Measurements from ENCODE around the gene ANTXR1. TPM values are rescaled to one million over a fixed set of nuclear protein-coding genes. Genes with fewer than 3 reads are reported as not detected.

The ANTXR1 gene
- total RNA-seq, 1 donor: 206 TPM

DNA sequence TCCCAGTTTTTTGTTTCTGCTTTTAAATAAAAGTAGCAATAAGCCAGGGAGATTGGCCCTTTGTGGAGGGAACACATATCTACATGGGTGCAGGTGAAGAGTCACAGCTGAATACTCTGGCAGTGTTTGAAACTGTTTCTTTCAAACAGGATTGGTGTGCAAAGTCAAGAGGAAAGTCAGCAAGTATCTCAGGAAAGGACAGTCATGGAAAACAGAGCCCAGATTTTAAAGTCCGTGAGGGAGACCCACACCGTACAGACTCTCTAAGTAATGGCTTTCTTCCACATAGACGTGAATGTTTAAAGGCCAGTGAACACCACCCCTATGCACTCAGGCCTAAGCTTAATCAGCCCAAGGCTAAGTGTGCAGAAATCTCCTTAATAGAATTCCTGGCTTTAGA is 278.7 kb downstream of the ANTXR1 start:
- no peak for DNase-seq (ENCODE audit: low read depth)
- H3K4me3 ChIP-seq (ENCODE audit: low read depth, low read length): no peak overlapping the region
- TF ChIP-seq, protein P1, sequence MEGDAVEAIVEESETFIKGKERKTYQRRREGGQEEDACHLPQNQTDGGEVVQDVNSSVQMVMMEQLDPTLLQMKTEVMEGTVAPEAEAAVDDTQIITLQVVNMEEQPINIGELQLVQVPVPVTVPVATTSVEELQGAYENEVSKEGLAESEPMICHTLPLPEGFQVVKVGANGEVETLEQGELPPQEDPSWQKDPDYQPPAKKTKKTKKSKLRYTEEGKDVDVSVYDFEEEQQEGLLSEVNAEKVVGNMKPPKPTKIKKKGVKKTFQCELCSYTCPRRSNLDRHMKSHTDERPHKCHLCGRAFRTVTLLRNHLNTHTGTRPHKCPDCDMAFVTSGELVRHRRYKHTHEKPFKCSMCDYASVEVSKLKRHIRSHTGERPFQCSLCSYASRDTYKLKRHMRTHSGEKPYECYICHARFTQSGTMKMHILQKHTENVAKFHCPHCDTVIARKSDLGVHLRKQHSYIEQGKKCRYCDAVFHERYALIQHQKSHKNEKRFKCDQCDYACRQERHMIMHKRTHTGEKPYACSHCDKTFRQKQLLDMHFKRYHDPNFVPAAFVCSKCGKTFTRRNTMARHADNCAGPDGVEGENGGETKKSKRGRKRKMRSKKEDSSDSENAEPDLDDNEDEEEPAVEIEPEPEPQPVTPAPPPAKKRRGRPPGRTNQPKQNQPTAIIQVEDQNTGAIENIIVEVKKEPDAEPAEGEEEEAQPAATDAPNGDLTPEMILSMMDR (IDR thresholded peaks at IDR 0.05; ENCODE audit: insufficient read depth, low read depth, low read length): no peak

- no peak overlapping the region for H3K4me3 ChIP-seq (ENCODE audit: low read depth, low read length)
- TF ChIP-seq, protein P1 (IDR thresholded peaks at IDR 0.05; ENCODE audit: insufficient read depth, low read depth, low read length): no peak
- DNase-seq (ENCODE audit: low read depth): no peak
Measured at GRCh38 chr2:69292256-69292655, 279.3 kb downstream of the ANTXR1 start.

DNA sequence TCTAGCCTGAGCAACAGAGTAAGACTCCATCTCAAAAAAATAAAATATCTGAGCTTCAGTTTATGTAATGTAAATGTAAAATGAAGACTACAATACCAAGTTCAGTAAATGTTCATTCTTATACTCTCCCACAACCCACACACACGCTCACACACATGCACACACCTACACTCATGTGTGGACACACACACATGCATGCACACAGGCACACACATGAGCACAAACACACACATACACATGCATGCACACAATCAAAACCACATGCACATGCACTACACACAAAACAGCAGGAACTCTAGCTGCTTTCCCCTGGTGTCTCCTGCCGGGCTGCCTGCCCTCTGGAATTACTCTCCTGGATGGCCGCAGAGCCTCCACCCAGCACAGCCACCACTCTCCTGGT is 283.4 kb downstream of the ANTXR1 start:
- TF ChIP-seq, protein P1 (IDR thresholded peaks at IDR 0.05; ENCODE audit: insufficient read depth, low read depth, low read length): no peak
- no peak for DNase-seq (ENCODE audit: low read depth)
- no peak overlapping the region for H3K4me3 ChIP-seq (ENCODE audit: low read depth, low read length)

- DNase-seq (ENCODE audit: low read depth): no peak
- TF ChIP-seq, protein P1 (IDR thresholded peaks at IDR 0.05; ENCODE audit: insufficient read depth, low read depth, low read length): no peak
- no peak overlapping the region for H3K4me3 ChIP-seq (ENCODE audit: low read depth, low read length)
Measured at GRCh38 chr2:69297216-69297615, 284.2 kb downstream of the ANTXR1 start.

GRCh38 chr2:69298261-69298660 is 285.3 kb downstream of the ANTXR1 start:
- TF ChIP-seq, protein P1 (IDR thresholded peaks at IDR 0.05; ENCODE audit: insufficient read depth, low read depth, low read length): peak; percentile 8
- peak; percentile 92 for DNase-seq (ENCODE audit: low read depth)
- H3K4me3 ChIP-seq (ENCODE audit: low read depth, low read length): no peak overlapping the region

DNA sequence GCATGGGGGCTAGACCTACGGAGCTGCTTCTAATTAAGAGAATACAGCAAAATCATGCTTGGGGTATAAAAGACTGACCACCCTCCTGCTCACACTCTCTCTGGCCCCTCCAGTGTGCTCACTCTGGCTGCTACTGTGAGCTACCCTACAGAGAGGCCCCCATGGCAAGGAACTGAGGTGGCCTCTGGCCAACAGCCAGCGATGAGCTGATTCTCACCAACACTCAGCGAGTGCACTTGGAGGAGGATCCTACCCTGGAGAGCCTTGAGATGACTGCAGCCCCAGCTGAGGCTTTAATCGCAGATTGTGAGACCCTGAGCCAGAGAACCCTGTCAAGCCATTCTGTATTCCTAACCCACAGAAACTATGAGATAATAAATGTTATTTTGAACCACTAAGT is 285.9 kb downstream of the ANTXR1 start:
- DNase-seq (ENCODE audit: low read depth): peak; percentile 73
- H3K4me3 ChIP-seq (ENCODE audit: low read depth, low read length): no peak overlapping the region
- TF ChIP-seq, protein P1 (IDR thresholded peaks at IDR 0.05; ENCODE audit: insufficient read depth, low read depth, low read length): no peak

Small RNAs within 50 kb of the gene (small RNA-seq; reads per million reads assigned to genes)
- gene MIR3126 (4.9 reads per million, percentile 81 among the genes with 10 or more reads in this experiment), gene RNA5SP96 (not detected), gene RNU6-1216P (not detected)

Other genes with a start within 250 kb of the ANTXR1 start
- gene BMP10, start 141.8 kb upstream of the ANTXR1 start, total RNA-seq: not detected in 2 replicates
- gene GKN2, start 60.3 kb upstream of the ANTXR1 start, total RNA-seq: not detected in 2 replicates
- gene GKN1, start 38.5 kb upstream of the ANTXR1 start, total RNA-seq: under 0.01 and 0.32 TPM in 2 replicates